Thymus (tissue), 11 donors: Measurements from ENCODE around the gene KDM4B. TPM values are rescaled to one million over a fixed set of nuclear protein-coding genes. Genes with fewer than 3 reads are reported as not detected.

Experiments
- DNase-seq, 9 donors: peaks; one replicate each; pipeline ENCODE4 v3.0.0-alpha.2; 2013; ENCODE audit warnings: low spot score in 9 of 9, low read depth in 6 of 9, missing footprints in 1 of 9
- H3K27ac ChIP-seq, 2 donors: one replicate each; pipeline ENCODE4 v1.5.1; 2013; ENCODE audit warnings: control low read depth in 1 of 2, low read depth in 1 of 2, low read length in 1 of 2, mild to moderate bottlenecking in 1 of 2, moderate library complexity in 1 of 2
- H3K27me3 ChIP-seq, 2 donors: one replicate each; pipeline ENCODE4 v1.5.1; 2013; ENCODE audit warnings: low read length in 1 of 2; ENCODE audit not compliant: control insufficient read depth in 2 of 2, insufficient read depth in 1 of 2
- H3K36me3 ChIP-seq, 2 donors: one replicate each; pipeline ENCODE4 v1.5.1; 2013; ENCODE audit warnings: low read length in 1 of 2, mild to moderate bottlenecking in 1 of 2, moderate library complexity in 1 of 2; ENCODE audit not compliant: control insufficient read depth in 2 of 2, insufficient read depth in 2 of 2
- H3K4me1 ChIP-seq, 2 donors: one replicate each; pipeline ENCODE4 v1.5.1; 2013; ENCODE audit warnings: low read length in 2 of 2; ENCODE audit not compliant: control insufficient read depth in 2 of 2, insufficient read depth in 2 of 2
- H3K4me3 ChIP-seq, 2 donors: one replicate each; pipeline ENCODE4 v1.5.1; 2013; ENCODE audit warnings: low read length in 2 of 2, control low read depth in 1 of 2, mild to moderate bottlenecking in 1 of 2
- H3K9me3 ChIP-seq, 2 donors: one replicate each; pipeline ENCODE4 v1.5.1; 2013; ENCODE audit warnings: low read length in 1 of 2, mild to moderate bottlenecking in 1 of 2; ENCODE audit not compliant: control insufficient read depth in 2 of 2, insufficient read depth in 1 of 2
- WGBS: extraction: QIAGEN DNeasy Blood & Tissue Kit; methylation state at CpG from one replicate; pipeline ENCODE4 v1.1.7; 2013; 5-methylcytosine and 5-hydroxymethylcytosine counted together
- polyA plus RNA-seq: library from polyadenylated mRNA; stranded (reverse); fragments of 200-250 nt; gene quantifications from one replicate; pipeline ENCODE4 v1.2.3, GENCODE V29; 2013
- total RNA-seq: library from RNA; stranded (reverse); fragments of 120-200 nt; gene quantifications from one replicate; pipeline ENCODE4 v1.2.4, GENCODE V29; 2013
- donor health status: healthy.

Gene KDM4B
- total and polyA plus RNA-seq, 2 donors, result 8.6 to 24.6 TPM

- Histone ChIP-seq H3K27me3 (no peaks in the 10 kb centered on the region), H3K9me3 (no peaks in the 10 kb centered on the region), H3K4me3 (no peak overlapping the region), H3K4me1 (peaks cover 0 to 10% of the 10 kb centered on the region in 2 donors), H3K27ac (no peak overlapping the region), H3K36me3 (peaks cover 31 to 38% of the 10 kb centered on the region in 2 donors)
- peak in 1 of 9 donors; percentile 13 for DNase-seq
- 92% methylated on average over 20 of the region's 20 CpGs for WGBS
Measured at GRCh38 chr19:5086725-5087439, 118.0 kb downstream of the KDM4B start.

GRCh38 chr19:5089283-5089682, 120.4 kb downstream of the KDM4B start:
- H3K27me3 ChIP-seq, result no peaks in the 10 kb centered on the region
- 98% methylated on average over 8 of the region's 8 CpGs for WGBS
- H3K9me3 ChIP-seq, result no peaks in the 10 kb centered on the region
- peaks cover 0 to 14% of the 10 kb centered on the region in 2 donors for H3K4me1 ChIP-seq
- peaks cover 17 to 18% of the 10 kb centered on the region in 2 donors for H3K36me3 ChIP-seq
- H3K27ac ChIP-seq, result no peak overlapping the region
- no peak for DNase-seq
- H3K4me3 ChIP-seq, result no peak overlapping the region

- H3K27me3 ChIP-seq, result no peaks in the 10 kb centered on the region
- no peak for DNase-seq
- no peak overlapping the region for H3K27ac ChIP-seq
- H3K36me3 ChIP-seq, result peaks cover 12 to 17% of the 10 kb centered on the region in 2 donors
- WGBS, result 94% methylated on average over 18 of the region's 18 CpGs
- no peaks in the 10 kb centered on the region for H3K9me3 ChIP-seq
- no peak overlapping the region for H3K4me3 ChIP-seq
- H3K4me1 ChIP-seq, result peaks cover 0 to 14% of the 10 kb centered on the region in 2 donors
Measured at GRCh38 chr19:5090465-5091017, 121.6 kb downstream of the KDM4B start.

- H3K27me3 ChIP-seq, result no peaks in the 10 kb centered on the region
- peaks cover 0 to 14% of the 10 kb centered on the region in 2 donors for H3K4me1 ChIP-seq
- no peaks in the 10 kb centered on the region for H3K9me3 ChIP-seq
- peak overlapping the region in 1 of 2 donors; percentile 17 for H3K27ac ChIP-seq
- 89% methylated on average over 22 of the region's 22 CpGs for WGBS
- DNase-seq, result no peak
- no peak overlapping the region for H3K4me3 ChIP-seq
- peaks cover 9 to 16% of the 10 kb centered on the region in 2 donors for H3K36me3 ChIP-seq
Measured at GRCh38 chr19:5091018-5091683, 122.2 kb downstream of the KDM4B start.

GRCh38 chr19:5091684-5092480, 123.0 kb downstream of the KDM4B start:
- no peak for DNase-seq
- H3K36me3 ChIP-seq, result peaks cover 1 to 14% of the 10 kb centered on the region in 2 donors
- peaks cover 0 to 14% of the 10 kb centered on the region in 2 donors for H3K4me1 ChIP-seq
- no peak overlapping the region for H3K4me3 ChIP-seq
- peaks cover 0 to 2% of the 10 kb centered on the region in 2 donors for H3K9me3 ChIP-seq
- no peaks in the 10 kb centered on the region for H3K27me3 ChIP-seq
- WGBS, result 88% methylated on average over 28 of the region's 28 CpGs
- H3K27ac ChIP-seq, result no peak overlapping the region

- 98% methylated on average over 14 of the region's 14 CpGs for WGBS
- DNase-seq, result no peak
- no peaks in the 10 kb centered on the region for H3K27me3 ChIP-seq
Measured at GRCh38 chr19:5092481-5092843, 123.5 kb downstream of the KDM4B start.

GRCh38 chr19:5093297-5093928, 124.5 kb downstream of the KDM4B start:
- no peak for DNase-seq
- Histone ChIP-seq H3K4me3 (no peak overlapping the region), H3K36me3 (peaks cover 0 to 4% of the 10 kb centered on the region in 2 donors), H3K9me3 (peaks cover 3 to 17% of the 10 kb centered on the region in 2 donors), H3K27ac (no peak overlapping the region), H3K4me1 (peaks cover 0 to 14% of the 10 kb centered on the region in 2 donors), H3K27me3 (no peaks in the 10 kb centered on the region)
- WGBS, result 96% methylated on average over 31 of the region's 31 CpGs

More at GRCh38 chr19:5092481-5092843, 123.5 kb downstream of the KDM4B start:
- H3K4me3 ChIP-seq, result no peak overlapping the region
- H3K36me3 ChIP-seq, result peaks cover 0 to 9% of the 10 kb centered on the region in 2 donors
- peaks cover 0 to 8% of the 10 kb centered on the region in 2 donors for H3K9me3 ChIP-seq
- H3K4me1 ChIP-seq, result peaks cover 0 to 14% of the 10 kb centered on the region in 2 donors
- H3K27ac ChIP-seq, result no peak overlapping the region

- Histone ChIP-seq H3K4me3 (no peak overlapping the region), H3K4me1 (peaks cover 0 to 14% of the 10 kb centered on the region in 2 donors), H3K9me3 (peaks cover 3 to 25% of the 10 kb centered on the region in 2 donors), H3K27me3 (no peaks in the 10 kb centered on the region), H3K27ac (no peak overlapping the region), H3K36me3 (peaks cover 0 to 6% of the 10 kb centered on the region in 2 donors)
- no peak for DNase-seq
- 98% methylated on average over 26 of the region's 26 CpGs for WGBS
Measured at GRCh38 chr19:5093948-5094718, 125.2 kb downstream of the KDM4B start.
